IPS-11a (cell line): ENCODE measurements around the gene UGT1A5.

ENCODE experiments used
- H3K4me3 ChIP-seq: one replicate; pipeline ENCODE4 v1.5.1; 2013; ENCODE audit warnings: low read depth, low read length, control low read depth

The UGT1A5 gene

DNA sequence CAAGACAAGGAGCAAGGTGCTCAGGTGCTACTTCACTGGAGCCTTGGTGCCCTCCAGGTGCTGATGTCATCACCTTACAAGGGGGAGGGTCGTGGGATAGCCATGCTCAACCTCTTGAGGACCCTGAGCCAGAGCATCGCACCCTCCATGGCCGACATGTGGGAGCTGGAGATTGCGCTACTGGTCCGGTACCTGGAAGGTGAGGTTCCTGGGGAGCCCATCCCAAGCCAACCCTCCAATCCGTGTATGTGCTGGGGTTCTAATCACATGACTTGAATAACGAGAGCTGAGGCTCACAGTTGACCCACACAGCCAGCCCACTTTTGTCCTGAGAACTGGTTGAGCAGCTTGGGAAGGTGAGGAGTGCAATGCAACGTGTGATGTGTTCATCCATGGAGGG, 91.3 kb downstream of the UGT1A5 start:
- H3K4me3 ChIP-seq: no peak overlapping the region

GRCh38 chr2:233807215-233807865, 94.6 kb downstream of the UGT1A5 start:
- no peak overlapping the region for H3K4me3 ChIP-seq

- no peak overlapping the region for H3K4me3 ChIP-seq
These were observed 95.5 kb downstream of the UGT1A5 start for GRCh38 chr2:233807966-233808935.

- H3K4me3 ChIP-seq: no peak overlapping the region
These were observed 97.7 kb downstream of the UGT1A5 start for GRCh38 chr2:233810385-233810784.

DNA sequence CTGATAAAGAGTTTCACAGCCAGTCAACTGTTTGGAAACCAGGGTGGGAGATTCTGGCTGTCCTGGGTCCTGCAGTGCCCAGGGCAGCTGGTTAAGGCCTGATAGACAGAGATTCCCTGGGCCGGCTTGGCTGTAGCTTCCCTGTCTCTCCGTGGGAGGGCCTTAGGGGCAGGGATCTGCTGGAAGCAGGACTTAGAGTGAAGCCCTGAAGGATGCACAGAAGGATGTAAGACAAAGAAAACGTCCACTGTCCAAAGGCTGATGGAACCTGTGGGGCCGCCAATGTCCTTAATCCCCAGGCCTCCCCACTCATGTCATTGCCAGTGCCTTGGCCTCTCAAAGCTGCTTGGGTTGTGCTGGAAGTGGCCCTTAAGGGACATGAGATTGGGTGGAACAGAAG, 98.4 kb downstream of the UGT1A5 start:
- H3K4me3 ChIP-seq: no peak overlapping the region

GRCh38 chr2:233811732-233812131, 99.0 kb downstream of the UGT1A5 start:
- no peak overlapping the region for H3K4me3 ChIP-seq

- no peak overlapping the region for H3K4me3 ChIP-seq
These were observed 100.7 kb downstream of the UGT1A5 start for GRCh38 chr2:233813236-233814055.

DNA sequence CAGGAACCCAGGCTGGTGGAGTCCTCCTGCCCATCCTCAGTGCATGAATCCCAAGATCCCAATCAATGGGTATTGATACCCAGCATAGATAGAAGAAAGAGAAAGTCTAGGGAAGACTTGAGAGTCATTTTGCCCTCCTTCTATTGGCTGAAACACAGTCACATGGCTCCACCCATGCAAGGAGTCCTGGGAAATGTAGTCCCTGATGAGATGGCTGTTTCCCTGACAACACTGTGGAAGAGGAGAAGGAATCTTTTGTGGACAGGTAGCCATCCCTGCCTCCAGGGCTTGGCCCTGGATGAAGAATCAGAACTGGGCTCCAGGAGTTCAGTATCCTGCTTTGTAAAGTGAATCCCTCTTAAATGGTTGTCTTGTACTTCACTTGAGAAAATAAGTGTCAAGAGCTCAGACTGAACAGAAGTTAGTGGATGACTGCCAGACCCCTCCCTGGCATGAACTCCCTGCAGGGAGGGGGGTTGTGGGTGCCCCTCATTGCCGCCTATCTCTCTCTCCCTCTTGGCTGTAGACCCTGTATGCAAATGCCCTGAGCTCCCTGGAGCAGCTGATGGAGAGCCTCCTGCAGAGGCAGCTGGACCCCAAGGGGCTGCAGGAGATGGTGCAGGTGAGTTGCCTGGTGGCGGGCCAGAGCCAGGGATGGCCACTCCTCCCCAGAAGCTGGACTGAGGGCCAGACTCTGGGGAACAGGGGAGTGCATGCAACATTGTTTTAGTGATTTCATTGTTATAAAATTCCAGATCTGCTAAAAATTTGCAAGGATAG, 101.5 kb downstream of the UGT1A5 start:
- no peak overlapping the region for H3K4me3 ChIP-seq

DNA sequence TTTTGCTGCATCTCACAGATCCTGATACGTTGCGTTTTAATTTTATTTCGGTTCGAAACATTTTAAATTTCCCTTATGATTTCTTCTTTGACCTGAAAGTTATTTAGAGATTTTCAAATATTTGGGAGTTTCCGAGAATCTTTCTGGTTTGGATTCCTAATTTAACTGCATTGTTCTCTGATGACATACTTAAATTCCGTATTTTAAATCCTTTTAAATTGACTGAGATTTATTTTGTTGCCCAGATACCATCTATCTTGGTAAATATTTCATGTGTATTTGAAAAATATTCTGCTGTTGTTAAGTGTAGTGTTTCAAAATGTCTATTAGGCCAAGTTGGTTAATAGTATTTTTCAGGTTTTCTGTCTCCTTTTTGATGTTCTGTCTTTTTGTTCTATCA, 103.2 kb downstream of the UGT1A5 start:
- H3K4me3 ChIP-seq: no peak overlapping the region

GRCh38 chr2:233816334-233816733, 103.6 kb downstream of the UGT1A5 start:
- no peak overlapping the region for H3K4me3 ChIP-seq

- H3K4me3 ChIP-seq: no peak overlapping the region
These were observed 104.1 kb downstream of the UGT1A5 start for GRCh38 chr2:233816771-233817170.

DNA sequence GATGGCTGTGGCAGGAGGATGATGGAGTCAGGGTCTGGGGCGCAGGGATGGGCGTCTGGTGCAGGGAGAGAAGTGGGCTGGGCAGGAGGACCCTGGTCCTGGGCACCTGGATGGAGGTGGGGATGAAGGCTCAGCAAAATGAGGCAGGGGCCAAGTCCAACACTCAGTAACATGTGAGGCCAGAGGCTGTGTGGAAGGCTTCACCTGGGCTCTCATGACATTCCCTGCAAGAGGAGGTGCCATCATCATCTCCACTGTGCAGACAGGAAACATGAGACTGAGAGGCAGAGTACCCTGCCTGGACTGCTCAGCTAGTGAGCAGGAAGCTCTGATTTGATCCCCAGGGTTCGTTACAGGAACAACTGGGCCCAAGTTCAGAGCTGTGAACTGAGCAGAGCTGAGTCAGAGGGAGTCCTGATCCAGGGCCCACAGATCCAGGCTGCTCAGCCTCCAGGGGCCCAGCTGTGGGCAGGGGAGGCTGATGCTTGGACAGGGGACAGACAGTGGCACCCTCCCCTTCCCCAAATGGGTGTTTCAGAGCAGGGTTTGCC, 104.7 kb downstream of the UGT1A5 start:
- no peak overlapping the region for H3K4me3 ChIP-seq

GRCh38 chr2:233817995-233818638, 105.4 kb downstream of the UGT1A5 start:
- no peak overlapping the region for H3K4me3 ChIP-seq

DNA sequence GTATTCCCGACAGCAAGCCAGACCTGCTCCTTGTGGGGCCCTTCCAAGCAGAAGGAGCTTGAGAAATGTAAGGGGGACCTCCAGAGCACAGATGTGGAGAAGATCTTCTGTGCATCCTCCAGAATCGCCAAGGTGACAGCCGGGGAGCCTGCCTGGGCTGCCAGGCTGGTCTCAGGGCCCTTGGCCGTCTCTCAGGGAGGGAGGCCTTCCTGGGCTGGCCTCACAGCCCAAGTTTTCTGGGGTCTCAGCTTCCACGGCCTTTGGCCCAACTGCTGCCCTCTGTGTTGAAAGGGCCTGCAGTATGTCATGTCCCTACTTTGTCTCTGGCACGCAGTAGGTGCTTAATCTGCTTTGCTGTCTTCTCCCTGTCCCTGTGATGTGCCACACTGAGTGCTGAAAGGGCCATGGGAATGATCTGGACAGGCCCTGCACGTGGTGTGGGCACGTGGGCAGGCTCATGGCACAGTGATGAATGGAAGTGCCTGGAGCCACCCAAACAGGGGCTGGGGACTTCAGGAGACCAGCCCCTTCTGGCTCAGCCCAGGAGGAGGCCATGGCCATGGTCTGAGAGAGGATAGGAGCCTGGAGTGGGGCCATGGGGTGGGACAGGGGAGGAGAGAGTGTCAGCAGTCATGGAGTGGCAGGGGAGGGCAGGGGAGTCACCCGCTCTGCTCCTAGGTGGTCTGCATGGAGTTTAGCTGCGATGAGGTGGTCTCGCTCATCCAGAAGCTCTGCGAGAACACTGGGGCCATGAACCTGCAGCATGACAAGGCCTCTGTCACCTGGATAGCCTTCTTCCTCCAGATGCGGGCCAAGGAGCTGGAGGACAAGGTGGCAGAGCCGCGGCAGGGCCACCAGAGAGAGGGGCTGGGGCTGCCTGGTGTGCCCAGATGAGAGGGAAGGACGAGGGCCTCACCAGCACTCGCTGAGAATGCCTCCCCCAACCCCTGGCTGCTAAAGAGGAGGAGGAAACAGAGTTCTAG, 106.2 kb downstream of the UGT1A5 start:
- H3K4me3 ChIP-seq: no peak overlapping the region

DNA sequence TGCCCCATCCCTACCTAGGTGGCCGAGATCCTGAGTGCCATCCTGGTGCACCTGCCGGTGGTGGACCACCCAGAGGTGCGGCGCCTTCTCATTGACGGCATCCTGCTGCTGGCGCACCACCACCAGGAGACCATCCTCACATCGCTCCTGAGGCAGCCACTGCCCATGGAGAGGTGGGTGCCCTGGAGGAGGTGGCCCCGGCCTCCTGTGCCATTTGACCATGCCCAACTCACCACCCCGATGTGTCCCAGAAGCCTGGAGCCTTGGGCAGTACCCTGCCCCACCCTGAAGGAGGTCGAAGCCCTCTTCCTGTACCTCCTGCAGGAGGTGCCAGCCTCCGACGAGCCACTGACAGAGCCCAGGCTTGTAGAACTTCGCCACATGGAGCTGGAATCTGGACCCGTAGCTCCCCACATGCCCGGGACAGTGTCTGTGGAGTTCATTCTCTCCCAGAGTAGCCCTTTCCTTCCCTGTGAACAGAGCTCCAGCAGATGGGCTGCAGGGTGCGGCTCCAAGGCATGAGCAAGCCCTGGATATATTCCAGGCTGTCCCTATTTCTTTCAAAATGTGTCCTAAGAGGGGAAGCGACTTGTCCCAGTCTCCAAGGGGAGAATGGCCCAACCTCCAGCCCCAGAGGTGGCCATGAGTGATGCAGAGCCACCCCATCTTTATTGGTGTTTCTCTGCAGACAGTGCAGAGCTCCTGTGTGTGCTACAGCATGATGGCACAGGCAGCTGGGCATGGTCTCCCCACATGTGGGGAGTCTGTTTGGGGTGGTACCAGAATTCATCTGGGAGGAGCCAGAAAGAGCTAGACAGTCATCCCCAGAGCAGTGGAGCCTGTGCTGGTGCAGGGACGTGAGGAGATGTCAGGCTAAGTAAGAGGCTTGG, 107.4 kb downstream of the UGT1A5 start:
- no peak overlapping the region for H3K4me3 ChIP-seq

GRCh38 chr2:233820774-233821105, 108.0 kb downstream of the UGT1A5 start:
- H3K4me3 ChIP-seq: no peak overlapping the region

GRCh38 chr2:233821196-233821595, 108.5 kb downstream of the UGT1A5 start:
- H3K4me3 ChIP-seq: no peak overlapping the region

DNA sequence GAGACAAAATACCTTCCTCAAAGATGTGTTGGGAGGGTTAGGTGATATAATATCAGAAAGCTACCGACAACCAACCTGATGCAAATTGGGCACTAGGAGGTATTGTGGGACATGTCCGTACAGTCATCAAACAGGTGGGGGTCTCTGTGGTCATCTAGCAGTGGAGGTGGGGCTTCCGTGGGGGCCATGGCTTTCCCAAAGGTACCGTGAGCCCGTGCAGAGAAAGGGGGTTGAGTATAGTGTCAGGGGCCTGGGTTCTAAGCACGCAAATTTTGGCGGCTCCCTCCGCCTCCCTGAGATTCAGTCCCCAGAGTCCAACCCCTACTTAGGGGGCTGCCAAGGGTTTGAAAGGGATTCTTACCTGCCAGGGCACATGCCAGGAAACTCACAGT, 109.0 kb downstream of the UGT1A5 start:
- H3K4me3 ChIP-seq: no peak overlapping the region
